MM.1S (cell line): ENCODE data around the gene FAM83G.

ENCODE experiments used
- DNase-seq: peaks from one replicate; pipeline ENCODE4 v3.0.0-alpha.2; 2015
- H2AFZ ChIP-seq: fragments of 300-600 bp; sonication (generic); 2 replicates; pipeline ENCODE4 v1.6.0; 2016; ENCODE audit warnings: antibody characterized with exemption, low read length
- H3F3A ChIP-seq: fragments of 300-600 bp; sonication (generic); 2 replicates; pipeline ENCODE4 v1.6.1; 2016; ENCODE audit warnings: mild to moderate bottlenecking, antibody characterized with exemption, low read length, moderate library complexity, mixed read lengths; ENCODE audit not compliant: insufficient read depth
- H3K27ac ChIP-seq: fragments of 300-600 bp; sonication (generic); 2 replicates; pipeline ENCODE4 v1.5.1; 2016; ENCODE audit warnings: mild to moderate bottlenecking, low read length
- H3K27me3 ChIP-seq: fragments of 300-600 bp; sonication (generic); replicated peaks from 2 replicates; pipeline ENCODE4 v1.6.0; 2016; ENCODE audit warnings: low read length; ENCODE audit not compliant: insufficient read depth
- H3K36me3 ChIP-seq: fragments of 300-600 bp; sonication (generic); replicated peaks from 2 replicates; pipeline ENCODE4 v1.6.1; 2016; ENCODE audit warnings: mild to moderate bottlenecking, low read length, mixed read lengths; ENCODE audit not compliant: insufficient read depth
- H3K4me1 ChIP-seq: fragments of 300-600 bp; sonication (generic); 2 replicates; pipeline ENCODE4 v1.6.1; 2016; ENCODE audit warnings: low read length, mixed read lengths
- H3K4me2 ChIP-seq: fragments of 300-600 bp; sonication (generic); 2 replicates; pipeline ENCODE4 v1.6.0; 2016; ENCODE audit warnings: low read depth, low read length
- H3K4me3 ChIP-seq: fragments of 300-600 bp; sonication (generic); 2 replicates; pipeline ENCODE4 v1.5.1; 2016; ENCODE audit warnings: low read length, mixed read lengths
- H3K79me2 ChIP-seq: fragments of 300-600 bp; sonication (generic); 2 replicates; pipeline ENCODE4 v1.6.1; 2016; ENCODE audit warnings: mixed run types, low read length, mixed read lengths
- H3K9ac ChIP-seq: fragments of 300-600 bp; sonication (generic); 2 replicates; pipeline ENCODE4 v1.6.1; 2016; ENCODE audit warnings: low read length, mixed read lengths
- H3K9me2 ChIP-seq: fragments of 300-600 bp; sonication (generic); replicated peaks from 2 replicates; pipeline ENCODE4 v1.6.1; 2016; ENCODE audit warnings: mild to moderate bottlenecking, low read length, mixed read lengths; ENCODE audit not compliant: insufficient read depth
- H3K9me3 ChIP-seq: fragments of 300-600 bp; sonication (generic); replicated peaks from 2 replicates; pipeline ENCODE4 v1.6.1; 2016; ENCODE audit warnings: mild to moderate bottlenecking, low read length, mixed read lengths; ENCODE audit not compliant: insufficient read depth
- H4K20me1 ChIP-seq: fragments of 300-600 bp; sonication (generic); 2 replicates; pipeline ENCODE4 v1.6.1; 2016; ENCODE audit warnings: mild to moderate bottlenecking, low read length, moderate library complexity, mixed read lengths; ENCODE audit not compliant: insufficient read depth
- CTCF ChIP-seq: fragments of 300-600 bp; sonication (generic); IDR thresholded peaks from 2 replicates; pipeline ENCODE4 v1.5.1; 2016; ENCODE audit warnings: antibody characterized with exemption, low read length, mixed read lengths
- EZH2 ChIP-seq: fragments of 300-600 bp; sonication (generic); optimal IDR thresholded peaks from 2 replicates; pipeline ENCODE3; 2017; ENCODE audit warnings: low read depth, mild to moderate bottlenecking, antibody characterized with exemption, low read length, mixed read lengths
- EZH2phosphoT487 ChIP-seq: fragments of 300-600 bp; sonication (generic); IDR thresholded peaks from 2 replicates; pipeline ENCODE4 v1.6.1; 2018; ENCODE audit warnings: antibody characterized with exemption, low read length

Gene FAM83G

GRCh38 chr17:18960241-18960665 lies 44.3 kb downstream of the FAM83G start:
- Histone ChIP-seq H3F3A (no peaks in the 10 kb centered on the region), H4K20me1 (no peaks in the 10 kb centered on the region), H3K9me2 (no peaks in the 10 kb centered on the region), H3K79me2 (no peaks in the 10 kb centered on the region), H3K27me3 (no peaks in the 10 kb centered on the region), H3K4me3 (no peak overlapping the region), H2AFZ (no peak overlapping the region), H3K27ac (no peak overlapping the region), H3K36me3 (no peaks in the 10 kb centered on the region), H3K4me2 (no peak overlapping the region), H3K9me3 (no peaks in the 10 kb centered on the region), H3K9ac (no peak overlapping the region), H3K4me1 (peaks cover 4% of the 10 kb centered on the region; the same call in 1 of the 2 replicates)
- TF ChIP-seq EZH2 (no peak), CTCF (no peak)
- DNase-seq: no peak

- TF ChIP-seq EZH2phosphoT487: no peak
- no peak for TF ChIP-seq CTCF
- TF ChIP-seq EZH2: no peak
- Histone ChIP-seq H3K9ac (no peak overlapping the region), H3F3A (no peaks in the 10 kb centered on the region), H3K4me1 (peaks cover 4% of the 10 kb centered on the region; the same call in 1 of the 2 replicates), H3K36me3 (no peaks in the 10 kb centered on the region), H3K4me3 (no peak overlapping the region), H3K9me2 (no peaks in the 10 kb centered on the region), H3K79me2 (no peaks in the 10 kb centered on the region), H2AFZ (no peak overlapping the region), H3K27me3 (no peaks in the 10 kb centered on the region), H4K20me1 (no peaks in the 10 kb centered on the region), H3K9me3 (no peaks in the 10 kb centered on the region), H3K4me2 (no peak overlapping the region), H3K27ac (no peak overlapping the region)
- no peak for DNase-seq
These were observed 44.7 kb downstream of the FAM83G start for GRCh38 chr17:18959845-18960240.

GRCh38 chr17:18959071-18959844 lies 45.3 kb downstream of the FAM83G start:
- H3F3A ChIP-seq: no peaks in the 10 kb centered on the region
- no peaks in the 10 kb centered on the region for H3K27me3 ChIP-seq
- no peaks in the 10 kb centered on the region for H4K20me1 ChIP-seq
- DNase-seq: no peak
- no peaks in the 10 kb centered on the region for H3K9me3 ChIP-seq
- no peak overlapping the region for H3K4me2 ChIP-seq
- TF ChIP-seq CTCF (no peak), EZH2 (no peak), EZH2phosphoT487 (no peak)
- H3K79me2 ChIP-seq: no peaks in the 10 kb centered on the region
- H2AFZ ChIP-seq: no peak overlapping the region
- no peak overlapping the region for H3K4me3 ChIP-seq
- no peaks in the 10 kb centered on the region for H3K9me2 ChIP-seq
- no peak overlapping the region for H3K9ac ChIP-seq
- peaks cover 4% of the 10 kb centered on the region; the same call in 1 of the 2 replicates for H3K4me1 ChIP-seq
- H3K36me3 ChIP-seq: no peaks in the 10 kb centered on the region
- no peak overlapping the region for H3K27ac ChIP-seq
